Measurements from ENCODE around the gene RALA. TPM values are rescaled to one million over a fixed set of nuclear protein-coding genes. Genes with fewer than 3 reads are reported as not detected.
A peak's percentile ranks its signal among the peaks of the same experiment; 100 is the strongest.

RALA gene
- total and polyA plus RNA-seq, 2 experiments from 2014 or later, result 43.5 to 231 TPM

GRCh38 chr7:39608278-39608677 is 15.1 kb upstream of the RALA start:
- Histone ChIP-seq H4K20me1 (replicated peaks; ENCODE audit: insufficient read depth) (no peaks in the 10 kb centered on the region), H3K4me2 (no peak overlapping the region), H3K4me3 (no peak overlapping the region), H3K4me1 (ENCODE audit: insufficient read depth) (no peaks in the 10 kb centered on the region; the same call in none of the 2 replicates), H3K9me2 (ENCODE audit: insufficient read depth) (0 out of 2 replicates have a peak, but pooled peaks cover 3% of the 10 kb centered on the region), H3F3A (replicated peaks; ENCODE audit: low read depth) (no peaks in the 10 kb centered on the region), H3K27ac (ENCODE audit: low read depth) (no peak overlapping the region), H3K27me3 (ENCODE audit: insufficient read depth) (peaks cover 18% of the 10 kb centered on the region), H2AFZ (no peak overlapping the region), H3K79me2 (replicated peaks; ENCODE audit: insufficient read depth) (no peaks in the 10 kb centered on the region), H3K36me3 (ENCODE audit: insufficient read depth) (no peaks in the 10 kb centered on the region)
- Mint-ChIP-seq H3K27me3 (ENCODE audit: insufficient read depth, low read depth, poor library complexity) (peaks cover 6% of the 10 kb centered on the region), H3K4me1 (peaks cover 12% of the 10 kb centered on the region; the same call in 2 of the 3 replicates), H3K27ac (no peak overlapping the region), H3K36me3 (ENCODE audit: low read depth) (no peaks in the 10 kb centered on the region), H3K9me3 (no peaks in the 10 kb centered on the region), H3K4me3 (no peak overlapping the region)
- ATAC-seq, result no peak
- TF ChIP-seq ZNF331 (CRISPR knock-in tag; IDR thresholded peaks at IDR 0.05; ENCODE audit: low read depth) (no peak), NANOG (IDR thresholded peaks at IDR 0.05; ENCODE audit: borderline replicate concordance) (no peak), CREB1 (CRISPR knock-in tag; IDR thresholded peaks at IDR 0.05; ENCODE audit: low read depth) (no peak), CTCF (conservative IDR thresholded peaks at IDR 0.05; ENCODE audit: low read depth in 2 of 2) (no peak), EZH2 (IDR thresholded peaks at IDR 0.05; ENCODE audit: low read depth, unreplicated experiment) (no peak), JUNB (IDR thresholded peaks at IDR 0.05; ENCODE audit: unreplicated experiment) (no peak), ZNF462 (CRISPR knock-in tag; IDR thresholded peaks at IDR 0.05) (no peak)
- TF ChIP-seq, protein P1, sequence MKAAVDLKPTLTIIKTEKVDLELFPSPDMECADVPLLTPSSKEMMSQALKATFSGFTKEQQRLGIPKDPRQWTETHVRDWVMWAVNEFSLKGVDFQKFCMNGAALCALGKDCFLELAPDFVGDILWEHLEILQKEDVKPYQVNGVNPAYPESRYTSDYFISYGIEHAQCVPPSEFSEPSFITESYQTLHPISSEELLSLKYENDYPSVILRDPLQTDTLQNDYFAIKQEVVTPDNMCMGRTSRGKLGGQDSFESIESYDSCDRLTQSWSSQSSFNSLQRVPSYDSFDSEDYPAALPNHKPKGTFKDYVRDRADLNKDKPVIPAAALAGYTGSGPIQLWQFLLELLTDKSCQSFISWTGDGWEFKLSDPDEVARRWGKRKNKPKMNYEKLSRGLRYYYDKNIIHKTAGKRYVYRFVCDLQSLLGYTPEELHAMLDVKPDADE (IDR thresholded peaks at IDR 0.05), result no peak
- peak; percentile 9 for DNase-seq (ENCODE audit: low spot score)

Measured in GM23338 (cell line).